Activated B cell treated with CpG ODN at 0.5 μM for 24 hours (primary cell): ENCODE measurements around the gene AKT1. TPM values are rescaled to one million over a fixed set of nuclear protein-coding genes. Genes with fewer than 3 reads are reported as not detected.

ENCODE experiments used
- ATAC-seq: fragments of 200-7000 bp; cut with Tn5 transposase; one replicate; pipeline ENCODE4 v1.10.0; 2021; ENCODE audit warnings: low read depth, mild to moderate bottlenecking, moderate library complexity
- CTCF ChIA-PET: fragments of 350-600 bp; sonication (Branson Sonifier 250); formaldehyde crosslinking; loops from one replicate; lab custom pipeline; 2021; ENCODE audit warnings: antibody characterized with exemption; lab: Charles Lee
- POLR2A ChIA-PET: fragments of 350-600 bp; sonication (Branson Sonifier 250); formaldehyde crosslinking; loops from one replicate; lab custom pipeline; 2021; ENCODE audit warnings: antibody characterized with exemption; lab: Charles Lee
- DNase-seq: peaks from one replicate; pipeline ENCODE4 v3.0.0; 2022
- H3K27ac Mint-ChIP-seq: one replicate; pipeline ENCODE4 v1.8.0; 2020; ENCODE audit warnings: mixed read lengths
- H3K27me3 Mint-ChIP-seq: one replicate; pipeline ENCODE4 v1.8.0; 2021; ENCODE audit warnings: mixed read lengths
- H3K36me3 Mint-ChIP-seq: one replicate; pipeline ENCODE4 v1.8.0; 2021; ENCODE audit warnings: low read depth, mixed read lengths
- H3K4me1 Mint-ChIP-seq: one replicate; pipeline ENCODE4 v1.8.0; 2021; ENCODE audit warnings: mixed read lengths
- H3K4me3 Mint-ChIP-seq: one replicate; pipeline ENCODE4 v1.8.0; 2020; ENCODE audit warnings: mild to moderate bottlenecking, mixed read lengths
- H3K9me3 Mint-ChIP-seq: one replicate; pipeline ENCODE4 v1.8.0; 2020; ENCODE audit warnings: mixed read lengths
- intact Hi-C: fragments of 100-400 bp; cut with micrococcal nuclease; formaldehyde crosslinking; loops from one replicate; pipeline ENCODE4 v1.15.1; 2024
- total RNA-seq: library from RNA; stranded (reverse); gene quantifications from 2 replicates; pipeline ENCODE4 v1.2.3, GENCODE V29; 2022
- TF ChIP-seq, protein P1 (sequence below): fragments of 200-600 bp; IDR thresholded peaks from one replicate; pipeline ENCODE4 v1.8.0; 2022; ENCODE audit warnings: antibody characterized with exemption, mild to moderate bottlenecking

Gene AKT1
- 72.8 and 80.8 TPM in 2 replicates for total RNA-seq

- Mint-ChIP-seq H3K4me1 (peaks cover 54% of the 10 kb centered on the region), H3K36me3 (peaks cover 8% of the 10 kb centered on the region), H3K27me3 (no peaks in the 10 kb centered on the region), H3K27ac (peak within 1 kb of the TSS; percentile 77), H3K9me3 (no peaks in the 10 kb centered on the region), H3K4me3 (peak within 1 kb of the TSS; percentile 83)
- intact Hi-C loops: no loop called here
- POLR2A ChIA-PET: interaction anchor here (0.5 kb wide), 1 partner anchor 104 kb away, joined by 3 read pairs; no protein-coding TSS in a partner anchor
- TF ChIP-seq, protein P1, sequence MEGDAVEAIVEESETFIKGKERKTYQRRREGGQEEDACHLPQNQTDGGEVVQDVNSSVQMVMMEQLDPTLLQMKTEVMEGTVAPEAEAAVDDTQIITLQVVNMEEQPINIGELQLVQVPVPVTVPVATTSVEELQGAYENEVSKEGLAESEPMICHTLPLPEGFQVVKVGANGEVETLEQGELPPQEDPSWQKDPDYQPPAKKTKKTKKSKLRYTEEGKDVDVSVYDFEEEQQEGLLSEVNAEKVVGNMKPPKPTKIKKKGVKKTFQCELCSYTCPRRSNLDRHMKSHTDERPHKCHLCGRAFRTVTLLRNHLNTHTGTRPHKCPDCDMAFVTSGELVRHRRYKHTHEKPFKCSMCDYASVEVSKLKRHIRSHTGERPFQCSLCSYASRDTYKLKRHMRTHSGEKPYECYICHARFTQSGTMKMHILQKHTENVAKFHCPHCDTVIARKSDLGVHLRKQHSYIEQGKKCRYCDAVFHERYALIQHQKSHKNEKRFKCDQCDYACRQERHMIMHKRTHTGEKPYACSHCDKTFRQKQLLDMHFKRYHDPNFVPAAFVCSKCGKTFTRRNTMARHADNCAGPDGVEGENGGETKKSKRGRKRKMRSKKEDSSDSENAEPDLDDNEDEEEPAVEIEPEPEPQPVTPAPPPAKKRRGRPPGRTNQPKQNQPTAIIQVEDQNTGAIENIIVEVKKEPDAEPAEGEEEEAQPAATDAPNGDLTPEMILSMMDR: no peak
- CTCF ChIA-PET: interaction anchor here (1.0 kb wide), 1 partner anchor 27 kb away, joined by 3 read pairs; no protein-coding TSS in a partner anchor
- peak; percentile 48 for ATAC-seq
- DNase-seq: peak; percentile 50
These were observed at the start of gene AKT1 for GRCh38 chr14:104794993-104795780. TSS of gene AKT1 (minus strand) at chr14:104795748. CDS start at chr14:104792643, 3,105 bp downstream.

GRCh38 chr14:104845033-104845666, 49.6 kb upstream of the AKT1 start:
- Mint-ChIP-seq H3K27ac (no peak overlapping the region), H3K4me3 (no peak overlapping the region), H3K36me3 (no peaks in the 10 kb centered on the region), H3K27me3 (peaks cover 60% of the 10 kb centered on the region), H3K4me1 (peaks cover 3% of the 10 kb centered on the region), H3K9me3 (no peaks in the 10 kb centered on the region)
- no peak for ATAC-seq
- no peak for DNase-seq
- TF ChIP-seq, protein P1: no peak
- CTCF ChIA-PET: no interaction called here
- intact Hi-C loops: no loop called here
- POLR2A ChIA-PET: no interaction called here

DNA sequence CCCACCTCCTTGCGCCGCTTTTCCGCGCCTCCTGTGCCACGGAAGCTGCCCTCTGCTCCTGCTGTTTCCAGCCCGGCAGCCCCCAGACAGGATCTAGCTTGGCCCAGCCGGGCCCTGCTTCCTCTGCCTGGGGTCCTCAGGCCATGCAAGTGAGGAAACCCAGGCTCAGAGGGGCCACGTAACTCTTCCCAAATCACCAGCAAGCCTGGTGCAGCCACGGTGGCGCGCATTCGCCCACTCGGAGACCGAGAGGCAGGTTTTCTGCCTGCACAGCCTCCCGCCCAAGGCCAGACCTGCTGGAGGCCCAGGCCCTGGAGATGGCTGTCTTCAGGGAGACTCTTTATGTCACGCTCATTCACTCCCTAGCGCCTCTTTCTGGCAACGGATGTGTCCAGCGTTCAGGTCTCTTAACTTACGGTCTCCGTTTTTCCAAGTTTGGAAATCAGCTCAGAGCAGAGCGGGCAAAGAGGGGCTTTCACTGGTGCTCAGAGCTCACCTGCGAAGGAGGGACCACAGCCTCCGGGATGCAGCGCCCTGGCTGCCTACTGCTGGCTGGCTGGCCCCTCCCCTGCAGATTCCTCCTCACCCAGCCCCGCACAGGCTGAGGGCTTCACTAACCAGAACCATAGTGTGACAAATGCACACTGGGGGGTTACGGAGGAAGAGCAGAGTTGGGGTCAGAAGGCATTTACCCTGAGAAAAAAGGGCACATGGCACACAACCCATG, 48.9 kb upstream of the AKT1 start:
- H3K4me3 Mint-ChIP-seq: no peak overlapping the region
- H3K9me3 Mint-ChIP-seq: no peaks in the 10 kb centered on the region
- POLR2A ChIA-PET: no interaction called here
- no peaks in the 10 kb centered on the region for H3K36me3 Mint-ChIP-seq
- CTCF ChIA-PET: no interaction called here
- TF ChIP-seq, protein P1: no peak
- H3K27me3 Mint-ChIP-seq: peaks cover 58% of the 10 kb centered on the region
- DNase-seq (no peak), ATAC-seq (no peak)
- no peak overlapping the region for H3K27ac Mint-ChIP-seq
- intact Hi-C loops: no loop called here
- H3K4me1 Mint-ChIP-seq: peaks cover 3% of the 10 kb centered on the region

GRCh38 chr14:104843442-104844305, 48.1 kb upstream of the AKT1 start:
- TF ChIP-seq, protein P1: no peak
- DNase-seq: no peak
- Mint-ChIP-seq H3K4me3 (peak overlapping the region; percentile 38), H3K9me3 (no peaks in the 10 kb centered on the region), H3K4me1 (peaks cover 3% of the 10 kb centered on the region), H3K27ac (no peak overlapping the region), H3K27me3 (peaks cover 54% of the 10 kb centered on the region), H3K36me3 (no peaks in the 10 kb centered on the region)
- POLR2A ChIA-PET: no interaction called here
- no peak for ATAC-seq
- CTCF ChIA-PET: no interaction called here
- intact Hi-C loops: no loop called here
